ENCODE data around the gene TNRC18. TPM values are rescaled to one million over a fixed set of nuclear protein-coding genes. Genes with fewer than 3 reads are reported as not detected.

TNRC18 gene
- total RNA-seq, 1 experiment from 2014 or later: 91.7 TPM

DNA sequence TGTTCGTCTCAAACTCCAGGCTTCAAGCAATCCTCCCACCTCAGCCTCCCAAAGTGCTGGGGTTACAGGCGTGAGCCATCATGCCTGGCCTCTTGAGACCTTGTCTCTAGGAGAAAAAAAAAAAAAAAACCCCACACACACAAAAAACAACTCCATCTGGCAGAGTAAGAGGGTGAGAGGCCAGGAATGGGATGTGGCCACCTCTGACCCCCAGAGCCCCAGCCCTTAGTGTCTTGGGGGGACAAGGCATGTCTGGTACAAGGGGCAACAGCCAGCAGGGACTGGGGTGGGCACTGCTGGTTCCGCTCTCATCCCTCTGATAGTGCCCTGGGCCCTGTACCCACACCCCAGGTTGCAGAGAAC lies 15.6 kb upstream of the TNRC18 start:
- Histone ChIP-seq H3K4me3 (ENCODE audit: low read depth, low read length, poor library complexity, severe bottlenecking) (no peak overlapping the region), H3K4me1 (ENCODE audit: insufficient read depth, low read length, poor library complexity, severe bottlenecking) (no peaks in the 10 kb centered on the region), H3K27ac (ENCODE audit: low read depth, low read length, poor library complexity, severe bottlenecking) (no peak overlapping the region), H3K27me3 (replicated peaks; ENCODE audit: insufficient read depth, low read depth, low read length, poor library complexity) (no peaks in the 10 kb centered on the region), H3K9me3 (ENCODE audit: low read depth, low read length, poor library complexity, severe bottlenecking) (no peaks in the 10 kb centered on the region), H3K36me3 (ENCODE audit: insufficient read depth, low read length, poor library complexity, severe bottlenecking) (no peaks in the 10 kb centered on the region)
- TF ChIP-seq EZH2 (IDR thresholded peaks at IDR 0.05; ENCODE audit: borderline replicate concordance, low read depth, low read length, poor library complexity, severe bottlenecking): no peak
- TF ChIP-seq, protein P1, sequence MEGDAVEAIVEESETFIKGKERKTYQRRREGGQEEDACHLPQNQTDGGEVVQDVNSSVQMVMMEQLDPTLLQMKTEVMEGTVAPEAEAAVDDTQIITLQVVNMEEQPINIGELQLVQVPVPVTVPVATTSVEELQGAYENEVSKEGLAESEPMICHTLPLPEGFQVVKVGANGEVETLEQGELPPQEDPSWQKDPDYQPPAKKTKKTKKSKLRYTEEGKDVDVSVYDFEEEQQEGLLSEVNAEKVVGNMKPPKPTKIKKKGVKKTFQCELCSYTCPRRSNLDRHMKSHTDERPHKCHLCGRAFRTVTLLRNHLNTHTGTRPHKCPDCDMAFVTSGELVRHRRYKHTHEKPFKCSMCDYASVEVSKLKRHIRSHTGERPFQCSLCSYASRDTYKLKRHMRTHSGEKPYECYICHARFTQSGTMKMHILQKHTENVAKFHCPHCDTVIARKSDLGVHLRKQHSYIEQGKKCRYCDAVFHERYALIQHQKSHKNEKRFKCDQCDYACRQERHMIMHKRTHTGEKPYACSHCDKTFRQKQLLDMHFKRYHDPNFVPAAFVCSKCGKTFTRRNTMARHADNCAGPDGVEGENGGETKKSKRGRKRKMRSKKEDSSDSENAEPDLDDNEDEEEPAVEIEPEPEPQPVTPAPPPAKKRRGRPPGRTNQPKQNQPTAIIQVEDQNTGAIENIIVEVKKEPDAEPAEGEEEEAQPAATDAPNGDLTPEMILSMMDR (conservative IDR thresholded peaks at IDR 0.05; ENCODE audit: low read depth, low read length): no peak
- BruUV-seq (replicated peaks): no TSS peak
- ChIA-PET CTCF (interaction anchor here (0.6 kb wide), 3 partner anchors 29 to 74 kb away, joined by 3 to 4 read pairs (median 3); no protein-coding TSS in a partner anchor), POLR2A (ENCODE audit: low non-redundant PET) (no interaction called here)
- DNase-seq (ENCODE audit: low spot score): no peak
- intact Hi-C loops (cut with micrococcal nuclease; ENCODE audit: unreplicated experiment): no loop called here

DNA sequence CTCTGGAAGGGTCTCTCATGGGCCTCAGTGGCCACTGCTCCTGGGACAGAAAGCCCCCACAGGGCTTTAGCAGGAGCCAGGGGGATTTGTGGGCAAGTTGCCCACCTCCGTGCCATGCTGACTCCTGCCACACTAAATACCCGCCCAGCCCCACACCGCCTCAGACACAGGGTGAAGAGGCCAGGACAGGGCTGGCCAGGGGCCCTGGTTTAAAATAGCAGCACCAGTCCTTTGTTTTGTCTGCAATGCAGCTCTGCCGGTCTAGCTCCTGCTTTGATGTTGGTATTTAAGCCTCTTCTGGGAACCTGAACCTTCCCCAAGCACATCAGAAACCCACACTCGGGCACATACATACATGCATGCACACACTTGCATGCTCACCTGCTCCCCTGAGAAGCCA lies 14.4 kb upstream of the TNRC18 start:
- no TSS peak for BruUV-seq (replicated peaks)
- TF ChIP-seq, protein P1 (conservative IDR thresholded peaks at IDR 0.05; ENCODE audit: low read depth, low read length): no peak
- no peak for TF ChIP-seq EZH2 (IDR thresholded peaks at IDR 0.05; ENCODE audit: borderline replicate concordance, low read depth, low read length, poor library complexity, severe bottlenecking)
- H3K27me3 ChIP-seq (replicated peaks; ENCODE audit: insufficient read depth, low read depth, low read length, poor library complexity): no peaks in the 10 kb centered on the region

DNA sequence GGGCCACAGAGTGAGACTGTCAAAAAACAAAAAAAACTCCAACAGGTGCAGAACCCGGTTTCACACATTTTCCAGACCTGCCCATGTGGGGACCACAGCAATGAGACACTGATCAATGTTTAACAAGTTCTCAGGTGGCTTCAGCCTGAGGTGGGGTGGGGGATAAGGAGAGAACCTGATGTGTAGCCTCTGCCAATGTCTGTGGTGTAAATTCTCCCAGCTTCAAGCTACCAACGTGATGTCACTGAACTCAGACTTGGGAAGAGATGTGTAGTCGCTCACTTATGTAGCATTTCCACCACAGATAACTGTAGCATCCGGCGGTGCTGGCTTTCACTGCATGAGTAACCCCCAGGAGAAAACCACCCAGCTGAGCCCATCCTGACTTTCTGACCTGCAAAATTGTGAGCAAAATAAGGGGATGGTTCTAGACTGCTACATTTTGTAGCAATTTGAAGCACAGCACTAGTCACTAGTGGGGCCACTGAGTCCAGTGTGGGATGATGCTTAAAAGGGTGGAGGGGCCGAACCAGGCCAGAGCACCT lies 13.8 kb upstream of the TNRC18 start:
- DNase-seq (ENCODE audit: low spot score): no peak
- Histone ChIP-seq H3K27ac (ENCODE audit: low read depth, low read length, poor library complexity, severe bottlenecking) (no peak overlapping the region), H3K9me3 (ENCODE audit: low read depth, low read length, poor library complexity, severe bottlenecking) (no peaks in the 10 kb centered on the region), H3K4me1 (ENCODE audit: insufficient read depth, low read length, poor library complexity, severe bottlenecking) (no peaks in the 10 kb centered on the region), H3K36me3 (ENCODE audit: insufficient read depth, low read length, poor library complexity, severe bottlenecking) (no peaks in the 10 kb centered on the region), H3K27me3 (replicated peaks; ENCODE audit: insufficient read depth, low read depth, low read length, poor library complexity) (no peaks in the 10 kb centered on the region), H3K4me3 (ENCODE audit: low read depth, low read length, poor library complexity, severe bottlenecking) (no peak overlapping the region)
- ChIA-PET CTCF (no interaction called here), POLR2A (ENCODE audit: low non-redundant PET) (no interaction called here)
- TF ChIP-seq, protein P1 (conservative IDR thresholded peaks at IDR 0.05; ENCODE audit: low read depth, low read length): no peak
- TF ChIP-seq EZH2 (IDR thresholded peaks at IDR 0.05; ENCODE audit: borderline replicate concordance, low read depth, low read length, poor library complexity, severe bottlenecking): no peak
- intact Hi-C loops (cut with micrococcal nuclease; ENCODE audit: unreplicated experiment): no loop called here
- no TSS peak for BruUV-seq (replicated peaks)

More for the DNA sequence above, 14.4 kb upstream of the TNRC18 start:
- Histone ChIP-seq H3K27ac (ENCODE audit: low read depth, low read length, poor library complexity, severe bottlenecking) (no peak overlapping the region), H3K4me1 (ENCODE audit: insufficient read depth, low read length, poor library complexity, severe bottlenecking) (no peaks in the 10 kb centered on the region), H3K36me3 (ENCODE audit: insufficient read depth, low read length, poor library complexity, severe bottlenecking) (no peaks in the 10 kb centered on the region), H3K9me3 (ENCODE audit: low read depth, low read length, poor library complexity, severe bottlenecking) (no peaks in the 10 kb centered on the region), H3K4me3 (ENCODE audit: low read depth, low read length, poor library complexity, severe bottlenecking) (no peak overlapping the region)
- intact Hi-C loops (cut with micrococcal nuclease; ENCODE audit: unreplicated experiment): no loop called here
- CTCF ChIA-PET: no interaction called here
- no peak for DNase-seq (ENCODE audit: low spot score)
- POLR2A ChIA-PET (ENCODE audit: low non-redundant PET): no interaction called here
